HG03108 (cell line): ENCODE results near the gene FKBP6.
A peak's percentile ranks its signal among the peaks of the same experiment; 100 is the strongest.
"Not testable (repeated sequence)": the region's sequence is repeated elsewhere in the genome, so short reads cannot be mapped to it uniquely, and the experiment has no call there.

Experiments used
- ATAC-seq: cut with Tn5 transposase; IDR thresholded peaks from one replicate; pipeline ENCODE4 v1.9.1; 2021; ENCODE audit warnings: moderate library complexity; ENCODE audit not compliant: unreplicated experiment

The FKBP6 gene

GRCh38 chr7:73323434-73324080 is 4.4 kb upstream of the FKBP6 start:
- ATAC-seq = not testable (repeated sequence)

- peak; percentile 61 for ATAC-seq
Measured at GRCh38 chr7:73324081-73324845, 3.7 kb upstream of the FKBP6 start.

GRCh38 chr7:73325424-73325823 is 2.5 kb upstream of the FKBP6 start:
- not testable (repeated sequence) for ATAC-seq

- not testable (repeated sequence) for ATAC-seq
Measured at GRCh38 chr7:73327449-73327848, 512 bp upstream of the FKBP6 start.

GRCh38 chr7:73328696-73329095 is 735 bp downstream of the FKBP6 start:
- no peak for ATAC-seq

- ATAC-seq = no peak
Measured at GRCh38 chr7:73329861-73330581, 2.1 kb downstream of the FKBP6 start.

- ATAC-seq = no peak
Measured at GRCh38 chr7:73330772-73331171, 2.8 kb downstream of the FKBP6 start.

- ATAC-seq = no peak
Measured at GRCh38 chr7:73332447-73332846, 4.5 kb downstream of the FKBP6 start.

- ATAC-seq = no peak
Measured at GRCh38 chr7:73338321-73338720, 10.4 kb downstream of the FKBP6 start.

GRCh38 chr7:73340514-73340913 is 12.6 kb downstream of the FKBP6 start:
- ATAC-seq = no peak

GRCh38 chr7:73341877-73342276 is 13.9 kb downstream of the FKBP6 start:
- no peak for ATAC-seq

- ATAC-seq = no peak
Measured at GRCh38 chr7:73342645-73343044, 14.7 kb downstream of the FKBP6 start.

GRCh38 chr7:73343671-73344380 is 15.9 kb downstream of the FKBP6 start:
- no peak for ATAC-seq

- no peak for ATAC-seq
Measured at GRCh38 chr7:73345538-73345937, 17.6 kb downstream of the FKBP6 start.

GRCh38 chr7:73345951-73346350 is 18.0 kb downstream of the FKBP6 start:
- ATAC-seq = no peak

GRCh38 chr7:73349763-73350162 is 21.8 kb downstream of the FKBP6 start:
- no peak for ATAC-seq

- ATAC-seq = no peak
Measured at GRCh38 chr7:73350306-73351068, 22.5 kb downstream of the FKBP6 start.

- no peak for ATAC-seq
Measured at GRCh38 chr7:73351447-73352167, 23.6 kb downstream of the FKBP6 start.

GRCh38 chr7:73352784-73353183 is 24.8 kb downstream of the FKBP6 start:
- ATAC-seq = no peak

GRCh38 chr7:73353243-73353642 is 25.3 kb downstream of the FKBP6 start:
- ATAC-seq = no peak
